ENCODE data around the gene TNFSF8.

GRCh38 chr9:114953959-114954358, 23.6 kb upstream of the TNFSF8 start:
- TF ChIP-seq CTCF (IDR thresholded peaks at IDR 0.05; ENCODE audit: insufficient read depth, low read length, poor library complexity, severe bottlenecking) (no peak), EZH2phosphoT487 (conservative IDR thresholded peaks at IDR 0.05; ENCODE audit: low read length) (no peak)
